GM12865 (cell line): Measurements from ENCODE around the gene SPAAR.
"Not testable (repeated sequence)": the region's sequence is repeated elsewhere in the genome, so short reads cannot be mapped to it uniquely, and the experiment has no call there.

Source experiments
- DNase-seq: peaks from one replicate; pipeline ENCODE4 v3.0.0; 2010; ENCODE audit warnings: low read depth
- H3K4me3 ChIP-seq: 2 replicates; pipeline ENCODE4 v1.5.1; 2011; ENCODE audit warnings: mild to moderate bottlenecking, low read depth, low read length, control low read depth
- TF ChIP-seq, protein P1 (sequence below): IDR thresholded peaks from 2 replicates; pipeline ENCODE4 v1.5.1; 2011; ENCODE audit warnings: low read length, control low read depth, low read depth, inconsistent platforms; ENCODE audit not compliant: insufficient read depth; ENCODE audit errors: missing control alignments

The SPAAR gene

DNA sequence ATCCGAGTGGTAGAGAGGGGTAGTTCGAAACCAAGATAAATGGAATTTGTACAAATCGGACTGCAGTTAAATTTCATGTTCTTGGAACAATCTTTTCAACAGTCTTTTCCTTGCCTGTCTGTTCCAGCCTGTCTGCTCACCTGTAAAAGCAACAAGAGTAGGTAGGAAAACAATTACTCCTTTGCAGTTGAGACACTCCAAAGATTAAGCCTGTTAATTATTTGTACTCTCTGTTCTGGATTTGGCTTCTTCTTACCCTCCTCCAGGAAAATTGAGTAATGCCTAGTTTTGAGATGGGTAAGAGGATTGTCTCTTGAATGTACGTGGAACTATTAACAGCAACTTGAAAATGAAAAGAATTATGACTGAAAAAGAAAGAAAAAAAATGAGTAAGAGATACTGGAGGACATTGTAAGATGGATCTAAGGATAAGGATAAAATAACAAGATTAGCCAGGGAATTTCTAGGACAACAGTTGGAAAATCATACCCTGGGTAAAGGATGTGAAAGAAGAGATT lies 24.3 kb downstream of the SPAAR start:
- no peak for DNase-seq
- TF ChIP-seq, protein P1, sequence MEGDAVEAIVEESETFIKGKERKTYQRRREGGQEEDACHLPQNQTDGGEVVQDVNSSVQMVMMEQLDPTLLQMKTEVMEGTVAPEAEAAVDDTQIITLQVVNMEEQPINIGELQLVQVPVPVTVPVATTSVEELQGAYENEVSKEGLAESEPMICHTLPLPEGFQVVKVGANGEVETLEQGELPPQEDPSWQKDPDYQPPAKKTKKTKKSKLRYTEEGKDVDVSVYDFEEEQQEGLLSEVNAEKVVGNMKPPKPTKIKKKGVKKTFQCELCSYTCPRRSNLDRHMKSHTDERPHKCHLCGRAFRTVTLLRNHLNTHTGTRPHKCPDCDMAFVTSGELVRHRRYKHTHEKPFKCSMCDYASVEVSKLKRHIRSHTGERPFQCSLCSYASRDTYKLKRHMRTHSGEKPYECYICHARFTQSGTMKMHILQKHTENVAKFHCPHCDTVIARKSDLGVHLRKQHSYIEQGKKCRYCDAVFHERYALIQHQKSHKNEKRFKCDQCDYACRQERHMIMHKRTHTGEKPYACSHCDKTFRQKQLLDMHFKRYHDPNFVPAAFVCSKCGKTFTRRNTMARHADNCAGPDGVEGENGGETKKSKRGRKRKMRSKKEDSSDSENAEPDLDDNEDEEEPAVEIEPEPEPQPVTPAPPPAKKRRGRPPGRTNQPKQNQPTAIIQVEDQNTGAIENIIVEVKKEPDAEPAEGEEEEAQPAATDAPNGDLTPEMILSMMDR = no peak
- H3K4me3 ChIP-seq = no peak overlapping the region

DNA sequence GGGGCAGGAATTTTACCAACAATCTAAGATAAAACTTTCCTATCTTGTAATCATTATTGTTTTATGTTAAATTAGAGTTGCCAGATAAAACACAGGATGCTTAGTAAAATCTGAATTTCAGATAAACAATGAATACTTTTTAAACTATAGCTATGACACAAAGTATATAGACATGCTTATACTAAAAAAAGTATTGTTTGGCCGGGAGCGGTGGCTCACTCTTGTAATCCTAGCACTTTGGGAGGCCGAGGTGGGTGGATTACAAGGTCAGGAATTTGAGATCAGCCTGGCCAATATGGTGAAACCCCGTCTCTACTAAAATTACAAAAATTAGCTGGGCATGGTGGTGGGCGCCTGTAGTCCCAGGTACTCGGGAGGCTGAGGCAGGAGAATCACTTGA lies 24.8 kb downstream of the SPAAR start:
- H3K4me3 ChIP-seq = not testable (repeated sequence)

DNA sequence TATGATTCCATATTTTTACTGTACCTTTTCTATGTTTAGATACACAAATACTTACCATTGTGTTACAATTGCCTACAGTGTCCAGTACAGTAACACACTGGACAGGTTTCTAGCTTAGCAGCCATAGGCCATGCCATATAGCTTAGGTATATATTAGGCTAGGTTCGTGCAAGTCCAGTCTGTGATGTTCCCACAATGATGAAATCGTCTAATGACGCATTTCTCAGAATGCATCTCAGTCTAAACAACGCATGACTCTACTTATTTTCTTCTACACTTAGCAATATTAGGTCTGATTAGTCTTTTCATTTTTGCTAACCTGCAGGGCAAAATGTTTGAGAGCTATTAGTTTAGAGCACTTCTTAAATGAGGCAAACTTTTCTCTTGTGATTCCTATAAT lies 26.0 kb downstream of the SPAAR start:
- H3K4me3 ChIP-seq = no peak overlapping the region
- TF ChIP-seq, protein P1 = no peak
- DNase-seq = no peak

More for the DNA sequence above, 24.8 kb downstream of the SPAAR start:
- not testable (repeated sequence) for DNase-seq

DNA sequence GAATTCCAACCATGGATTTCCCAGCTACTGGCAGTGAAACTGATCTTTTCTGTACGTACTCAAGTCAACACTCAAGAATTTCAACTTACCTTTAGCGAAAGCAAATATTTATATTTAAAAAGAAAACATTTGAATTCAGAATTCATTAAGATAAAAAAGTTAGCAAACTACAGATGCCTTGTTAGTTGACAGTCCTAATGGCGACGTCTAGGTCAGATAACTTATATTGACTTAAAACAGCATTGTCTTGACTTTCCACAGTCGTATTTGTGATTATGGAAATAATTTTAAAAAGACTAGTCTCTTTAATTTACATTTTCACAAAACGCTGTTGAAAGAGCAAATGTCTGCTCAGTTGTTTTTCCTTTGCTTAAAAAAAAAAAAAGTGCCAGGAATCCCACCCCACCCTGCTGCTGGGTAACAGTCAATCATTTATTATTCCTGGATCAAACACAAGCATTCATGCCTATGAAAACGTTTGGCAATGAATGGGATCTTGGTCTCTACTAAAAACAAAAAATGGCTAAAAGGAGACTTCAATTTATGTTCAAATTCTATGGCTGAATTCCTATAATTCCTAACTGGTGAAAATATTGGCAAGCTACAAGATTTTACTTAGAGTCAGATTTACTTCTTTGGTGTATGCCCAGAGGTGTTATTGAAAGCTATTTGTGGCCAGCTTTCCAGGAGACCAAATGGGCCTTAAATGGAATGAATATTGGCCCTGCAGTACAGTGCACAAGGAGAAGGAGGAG lies 26.6 kb downstream of the SPAAR start:
- no peak for DNase-seq
- H3K4me3 ChIP-seq = no peak overlapping the region
- TF ChIP-seq, protein P1 = no peak

DNA sequence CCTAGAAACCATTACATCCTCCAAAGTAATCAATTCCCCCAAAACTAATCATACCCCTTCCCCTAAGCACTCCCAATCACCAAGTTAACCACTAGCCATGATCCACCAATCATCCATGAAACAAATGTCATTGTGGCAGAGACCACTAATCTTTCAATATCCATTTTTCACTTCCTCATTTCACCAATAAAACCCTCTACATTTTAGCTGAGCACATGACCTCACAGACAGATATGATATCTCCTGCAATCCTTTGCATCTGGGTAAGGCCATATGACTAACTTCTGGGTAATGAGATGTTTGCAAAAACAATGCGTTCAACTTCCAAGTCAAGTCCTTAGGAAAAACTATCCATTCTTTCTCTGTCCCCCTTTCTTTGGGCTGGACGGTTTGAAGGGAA lies 27.9 kb downstream of the SPAAR start:
- TF ChIP-seq, protein P1 = no peak

DNA sequence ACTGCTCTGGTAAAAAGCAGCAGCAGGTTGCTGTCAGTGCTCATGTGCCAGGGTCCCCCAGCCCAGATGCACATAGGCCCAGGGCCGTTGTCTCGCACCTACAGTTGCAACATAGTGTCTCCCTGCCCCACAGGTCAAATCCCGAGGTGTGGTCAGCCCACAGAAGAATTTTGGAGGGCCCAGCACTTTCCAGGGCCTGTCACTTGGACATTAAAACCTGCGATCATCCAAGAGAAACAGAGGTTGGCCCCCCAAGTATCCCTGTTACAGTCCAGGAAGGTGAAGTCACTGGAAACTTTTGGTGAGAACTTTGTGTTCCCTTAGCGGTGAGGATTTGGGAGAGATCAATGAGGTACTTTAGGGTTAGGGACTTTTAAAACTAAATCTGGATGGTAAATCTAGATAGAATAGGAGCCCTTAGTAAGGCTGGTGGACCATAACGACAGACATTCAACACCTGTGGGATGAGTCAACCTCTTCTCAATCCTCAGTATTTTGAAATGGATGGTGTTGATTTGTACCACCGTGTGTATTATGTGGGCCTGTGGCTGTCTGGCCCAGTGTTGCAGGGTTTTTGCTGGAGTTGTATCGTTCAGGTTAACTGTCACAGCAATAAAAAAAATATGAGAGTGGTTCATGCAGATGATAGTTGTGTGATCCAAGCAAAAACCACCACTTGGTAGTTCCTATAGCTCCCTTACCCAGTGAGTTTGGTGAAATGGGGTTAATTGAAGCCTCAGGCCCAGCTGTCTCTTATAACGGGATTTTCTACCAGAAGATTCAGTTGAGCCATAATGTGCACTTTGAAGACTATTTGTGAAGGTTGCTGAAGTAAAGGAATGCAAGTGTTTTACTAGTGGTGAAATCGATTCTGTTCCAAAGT lies 29.4 kb downstream of the SPAAR start:
- H3K4me3 ChIP-seq = no peak overlapping the region
- TF ChIP-seq, protein P1 = no peak

More for the DNA sequence above, 27.9 kb downstream of the SPAAR start:
- no peak for DNase-seq
- H3K4me3 ChIP-seq = no peak overlapping the region

DNA sequence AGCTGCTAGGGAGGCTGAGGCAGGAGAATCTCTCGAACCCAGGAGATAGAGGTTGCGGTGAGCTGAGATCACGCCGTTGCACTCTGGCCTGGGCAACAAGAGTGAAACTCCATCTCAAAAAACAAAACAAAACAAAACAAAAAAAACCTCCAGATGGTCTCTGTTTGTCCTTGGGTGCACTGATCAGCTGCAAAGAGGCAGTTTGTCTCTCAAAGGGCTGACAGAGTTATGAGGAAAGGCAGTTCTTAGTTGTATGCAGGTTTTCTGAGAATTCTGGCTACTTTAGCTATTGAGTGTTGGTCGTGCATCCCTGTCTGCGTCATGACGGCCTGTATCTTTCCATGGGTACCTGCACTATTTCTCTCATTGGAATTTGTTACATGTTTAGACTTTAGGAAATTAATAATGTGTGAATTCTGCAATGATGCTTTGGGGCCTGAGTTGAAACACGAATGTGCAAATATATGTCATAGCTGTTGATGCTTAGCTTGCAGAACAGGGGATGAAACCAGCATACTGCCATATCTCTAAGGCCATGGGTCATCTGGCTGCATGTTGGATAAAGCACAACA lies 30.5 kb downstream of the SPAAR start:
- H3K4me3 ChIP-seq = no peak overlapping the region
- DNase-seq = no peak
- TF ChIP-seq, protein P1 = no peak

More for the DNA sequence above, 29.4 kb downstream of the SPAAR start:
- DNase-seq = no peak
